GM10266 (cell line): ENCODE measurements around the gene SVIP.

Experiments
- DNase-seq: peaks from one replicate; pipeline ENCODE4 v3.0.0; 2012; ENCODE audit errors: extremely low spot score
- CTCF ChIP-seq: IDR thresholded peaks from 2 replicates; pipeline ENCODE4 v1.5.1; 2012; ENCODE audit warnings: mild to moderate bottlenecking, low read depth; ENCODE audit not compliant: control insufficient read depth, insufficient read depth; ENCODE audit errors: missing control alignments

The SVIP gene

DNA sequence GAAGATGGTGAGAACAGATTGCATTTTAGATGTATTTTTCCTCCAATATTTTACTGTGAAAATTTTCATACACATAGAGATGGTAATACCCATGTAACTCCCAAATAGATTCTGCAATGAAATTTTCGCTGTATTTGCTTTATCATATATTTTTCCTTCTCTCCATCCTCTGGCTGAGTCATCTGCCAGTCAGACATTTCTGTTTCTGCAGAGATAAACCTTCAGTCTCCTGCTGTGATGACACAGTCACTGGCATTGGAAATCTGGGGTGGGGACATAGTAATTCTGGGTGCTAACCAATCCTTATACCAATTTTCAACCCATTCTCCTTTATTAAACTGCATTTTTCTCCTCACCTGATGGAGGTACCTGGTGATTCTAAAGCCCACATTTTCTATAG lies 33.7 kb downstream of the SVIP start:
- DNase-seq, result no peak
- TF ChIP-seq CTCF, result no peak

- TF ChIP-seq CTCF, result no peak
- no peak for DNase-seq
Observed at GRCh38 chr11:22792497-22792896, 37.1 kb downstream of the SVIP start.

DNA sequence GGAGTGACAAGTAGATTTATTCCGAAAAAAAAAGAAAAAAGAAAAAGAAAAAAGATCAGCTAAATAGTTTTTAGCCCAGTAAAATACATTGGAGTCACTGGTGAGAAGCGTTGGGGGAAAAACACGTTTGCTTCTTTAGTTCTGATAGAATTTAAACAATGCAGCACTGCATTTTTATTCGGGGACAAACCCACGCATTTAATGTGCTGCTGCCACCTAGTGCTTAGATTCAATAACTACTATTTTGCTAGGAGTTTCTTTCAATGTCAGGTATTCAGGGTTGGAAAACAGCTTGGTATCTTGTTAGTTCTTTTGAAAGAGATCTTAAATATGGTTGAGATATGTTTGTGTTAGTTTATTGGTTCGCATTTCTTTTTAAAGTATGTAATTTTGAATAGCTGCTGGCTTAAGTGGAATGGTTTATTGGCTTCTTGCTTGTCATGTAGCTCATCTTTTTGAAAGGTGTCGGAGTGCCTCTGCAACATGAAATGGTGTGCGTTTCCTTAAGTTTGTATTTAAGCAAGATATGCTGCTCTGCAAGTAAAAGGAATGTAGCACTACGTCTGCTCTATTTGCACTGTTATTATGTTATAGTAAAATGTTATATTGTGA lies 41.9 kb downstream of the SVIP start:
- TF ChIP-seq CTCF, result peak; percentile 69
- DNase-seq, result peak; percentile 22

DNA sequence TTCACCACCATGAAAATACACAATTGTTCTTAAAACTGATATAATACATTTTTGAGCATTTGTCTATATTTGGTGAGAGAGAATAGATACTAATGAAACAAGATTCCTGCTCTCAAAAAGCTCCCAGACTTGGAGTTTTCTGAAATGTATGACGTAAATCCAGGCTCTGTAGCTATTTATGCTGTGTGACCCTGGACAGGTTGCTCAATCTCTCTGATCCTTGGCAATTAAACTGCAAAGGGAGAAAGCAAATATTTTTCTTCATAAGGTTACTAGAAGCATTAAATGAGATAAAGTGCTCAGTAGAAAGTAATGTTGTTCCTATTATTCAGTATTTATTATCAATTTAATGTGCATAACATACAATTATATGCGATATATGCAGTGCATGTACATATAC lies 42.5 kb downstream of the SVIP start:
- TF ChIP-seq CTCF, result no peak

DNA sequence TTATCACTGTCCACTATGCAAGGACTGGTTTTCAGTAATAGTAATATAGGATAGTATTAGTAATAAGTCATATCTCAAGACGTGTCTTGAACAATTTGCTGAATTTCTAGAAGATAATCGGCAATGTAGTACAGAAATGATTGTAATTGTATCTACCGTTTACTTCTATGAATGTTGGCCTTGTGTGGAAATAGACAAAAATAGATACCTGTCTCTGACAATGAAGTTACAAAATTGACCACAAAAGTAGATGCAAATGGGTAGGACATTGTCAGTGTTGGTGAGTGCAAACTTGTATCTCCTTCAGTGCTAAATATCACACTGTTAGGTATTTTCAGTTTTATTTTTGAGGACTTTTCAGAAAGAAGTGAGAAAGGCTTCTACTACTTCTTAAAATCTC lies 43.1 kb downstream of the SVIP start:
- DNase-seq, result peak; percentile 25
- no peak for TF ChIP-seq CTCF

More for the DNA sequence above, 42.5 kb downstream of the SVIP start:
- no peak for DNase-seq

GRCh38 chr11:22785251-22785650 lies 44.4 kb downstream of the SVIP start:
- TF ChIP-seq CTCF, result no peak
- no peak for DNase-seq

DNA sequence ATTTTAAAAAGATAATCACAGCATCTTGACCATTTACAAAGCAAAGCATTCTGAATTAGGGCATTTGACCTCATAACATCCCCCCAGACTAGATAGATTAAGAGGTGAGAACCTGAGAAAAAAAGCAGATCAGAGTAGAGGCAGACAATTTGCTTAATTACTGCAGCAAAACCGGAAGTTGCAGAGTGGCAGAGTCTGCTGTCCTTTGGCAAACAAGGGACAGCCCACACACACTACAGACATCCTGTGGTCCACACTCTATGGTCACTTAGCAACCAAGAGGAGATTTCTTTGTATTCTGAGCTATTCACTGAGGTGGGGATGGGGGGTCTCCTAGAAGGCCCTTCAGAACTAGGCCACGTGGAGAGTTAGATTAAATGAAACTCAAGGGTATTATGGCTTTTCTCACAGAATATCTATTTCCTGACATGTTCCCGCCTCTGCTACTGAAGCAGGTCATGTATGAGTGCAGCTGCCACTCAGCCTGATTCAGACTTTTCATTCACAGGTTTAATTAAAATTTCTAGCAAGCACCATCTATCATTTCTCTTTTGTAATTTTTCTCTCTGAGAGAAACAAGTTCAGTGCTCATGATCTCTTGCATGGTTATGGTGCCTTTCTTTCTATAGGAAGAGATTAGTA lies 48.5 kb downstream of the SVIP start:
- DNase-seq, result peak; percentile 16
- no peak for TF ChIP-seq CTCF
